Vagina (tissue), 2 donors: ENCODE measurements around the gene SMARCAL1. TPM values are rescaled to one million over a fixed set of nuclear protein-coding genes. Genes with fewer than 3 reads are reported as not detected.

Experiments used
- DNase-seq, 2 donors: peaks; one replicate each; pipeline ENCODE4 v3.0.0-alpha.2; 2017; ENCODE audit errors: extremely low spot score in 2 of 2
- H3K27ac ChIP-seq: fragments of 200-600 bp; sonication (generic); one replicate; pipeline ENCODE4 v1.5.1; 2019
- H3K27me3 ChIP-seq: fragments of 200-600 bp; sonication (generic); one replicate; pipeline ENCODE4 v1.5.1; 2019
- H3K36me3 ChIP-seq, 2 donors: fragments of 200-600 bp; sonication (generic); one replicate each; pipeline ENCODE4 v1.5.1; 2017 to 2019
- H3K4me1 ChIP-seq: fragments of 200-600 bp; sonication (generic); one replicate; pipeline ENCODE4 v1.5.1; 2019
- H3K4me3 ChIP-seq, 2 donors: fragments of 200-600 bp; sonication (generic); 1 replicate in 1 of 2; 2 replicates in 1 of 2; pipeline ENCODE4 v1.5.1; 2016 to 2019
- H3K9me3 ChIP-seq: fragments of 200-600 bp; sonication (generic); one replicate; pipeline ENCODE4 v1.5.1; 2019
- CTCF ChIP-seq, 3 experiments: fragments of 450-650 bp in 2 of 3; fragments of 200-600 bp in 1 of 3; sonication (generic) in 1 of 3; IDR thresholded peaks; one replicate each; pipeline ENCODE4 v1.5.1; 2017 to 2019; ENCODE audit warnings: antibody characterized with exemption in 3 of 3, mild to moderate bottlenecking in 2 of 3, moderate library complexity in 2 of 3
- POLR2A ChIP-seq, 2 donors: fragments of 450-650 bp; IDR thresholded peaks; one replicate each; pipeline ENCODE4 v1.6.1; 2017; ENCODE audit warnings: antibody characterized with exemption in 2 of 2, mild to moderate bottlenecking in 2 of 2, moderate library complexity in 2 of 2
- POLR2AphosphoS5 ChIP-seq, 2 donors: sonication (generic); formaldehyde crosslinking; IDR thresholded peaks; one replicate each; pipeline ENCODE4 v1.9.0; 2017; ENCODE audit warnings: antibody characterized with exemption in 2 of 2, mild to moderate bottlenecking in 2 of 2, low read depth in 1 of 2; ENCODE audit not compliant: insufficient read depth in 1 of 2
- intact Hi-C: fragments of 100-400 bp; cut with DNase I; formaldehyde crosslinking; loops from one replicate; pipeline ENCODE4 v1.15.1; 2023
- total RNA-seq: library from RNA; depleted of rRNA; stranded (reverse); fragments of >200 nt; gene quantifications from one replicate; pipeline ENCODE4 v1.2.3, GENCODE V29; 2016

SMARCAL1 gene
- total RNA-seq, 1 donor from 2014 or later = 36.1 TPM

GRCh38 chr2:216414772-216415319 is 2.6 kb downstream of the SMARCAL1 start:
- Histone ChIP-seq H3K4me3 (no peak overlapping the region), H3K27ac (no peak overlapping the region), H3K36me3 (peaks cover 0 to 15% of the 10 kb centered on the region in 2 donors), H3K27me3 (no peaks in the 10 kb centered on the region), H3K4me1 (peaks cover 16% of the 10 kb centered on the region), H3K9me3 (no peaks in the 10 kb centered on the region)
- no peak for DNase-seq
- no peak for TF ChIP-seq POLR2A (IDR thresholded peaks at IDR 0.05)
- no peak for TF ChIP-seq CTCF (IDR thresholded peaks at IDR 0.05)
- no peak for TF ChIP-seq POLR2AphosphoS5 (IDR thresholded peaks at IDR 0.05; ENCODE audit: insufficient read depth in 1 of 2, low read depth in 1 of 2)
- intact Hi-C loops = no loop called here

DNA sequence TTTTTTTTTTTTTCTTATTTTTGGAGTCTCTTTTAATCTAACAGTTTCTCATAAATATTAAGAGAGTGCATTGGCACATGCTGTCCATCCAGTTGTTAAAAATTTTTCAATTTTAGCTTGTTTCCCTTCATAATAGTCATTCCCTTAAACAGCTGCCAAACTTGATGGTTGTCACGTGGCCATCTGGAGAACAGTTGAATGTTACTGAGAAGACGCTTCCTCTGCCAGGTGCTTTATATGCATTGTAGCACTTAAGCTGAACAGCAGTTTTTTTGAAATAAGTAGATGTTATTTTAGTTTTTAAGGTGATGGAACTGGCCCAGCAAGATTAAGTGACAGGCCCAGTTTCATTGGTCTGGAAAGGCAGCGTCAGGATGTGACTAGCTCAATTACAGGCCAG is 3.3 kb downstream of the SMARCAL1 start:
- Histone ChIP-seq H3K4me3 (no peak overlapping the region), H3K9me3 (no peaks in the 10 kb centered on the region), H3K27me3 (no peaks in the 10 kb centered on the region), H3K27ac (no peak overlapping the region), H3K36me3 (peaks cover 0 to 21% of the 10 kb centered on the region in 2 donors), H3K4me1 (peaks cover 16% of the 10 kb centered on the region)
- TF ChIP-seq CTCF (IDR thresholded peaks at IDR 0.05) = no peak
- TF ChIP-seq POLR2A (IDR thresholded peaks at IDR 0.05) = no peak
- TF ChIP-seq POLR2AphosphoS5 (IDR thresholded peaks at IDR 0.05; ENCODE audit: insufficient read depth in 1 of 2, low read depth in 1 of 2) = no peak
- DNase-seq = no peak
- intact Hi-C loops = no loop called here

GRCh38 chr2:216416571-216417307 is 4.5 kb downstream of the SMARCAL1 start:
- H3K4me3 ChIP-seq = no peak overlapping the region
- no peak for DNase-seq
- peaks cover 16% of the 10 kb centered on the region for H3K4me1 ChIP-seq
- H3K36me3 ChIP-seq = peaks cover 0 to 33% of the 10 kb centered on the region in 2 donors
- no peak overlapping the region for H3K27ac ChIP-seq
- no peaks in the 10 kb centered on the region for H3K27me3 ChIP-seq
- intact Hi-C loops = no loop called here
- TF ChIP-seq POLR2A (IDR thresholded peaks at IDR 0.05) = no peak
- no peak for TF ChIP-seq POLR2AphosphoS5 (IDR thresholded peaks at IDR 0.05; ENCODE audit: insufficient read depth in 1 of 2, low read depth in 1 of 2)
- no peak for TF ChIP-seq CTCF (IDR thresholded peaks at IDR 0.05)
- H3K9me3 ChIP-seq = no peaks in the 10 kb centered on the region

DNA sequence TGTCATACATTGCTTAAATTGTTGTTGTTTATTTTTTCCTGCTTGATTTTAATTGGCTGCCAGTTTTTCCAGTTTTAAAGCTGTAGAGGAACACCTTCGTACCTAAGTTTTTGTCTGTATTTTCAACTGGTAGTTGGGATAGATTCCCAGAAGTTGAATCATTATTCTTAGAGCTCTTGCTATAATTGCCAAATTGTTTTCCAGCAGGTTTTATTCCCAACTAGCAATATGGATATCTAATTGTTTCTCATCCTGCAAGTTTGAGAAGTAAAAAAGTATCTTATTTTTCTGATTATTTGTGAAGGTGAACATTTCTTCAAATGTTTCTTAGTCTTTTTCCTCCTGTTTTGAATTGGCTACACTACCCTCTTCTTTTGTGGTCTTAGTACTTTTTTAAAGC is 6.7 kb downstream of the SMARCAL1 start:
- Histone ChIP-seq H3K27me3 (no peaks in the 10 kb centered on the region), H3K36me3 (peaks cover 0 to 51% of the 10 kb centered on the region in 2 donors), H3K4me3 (no peak overlapping the region), H3K27ac (no peak overlapping the region), H3K9me3 (no peaks in the 10 kb centered on the region), H3K4me1 (peaks cover 6% of the 10 kb centered on the region)
- DNase-seq = no peak
- TF ChIP-seq POLR2A (IDR thresholded peaks at IDR 0.05) = no peak
- no peak for TF ChIP-seq CTCF (IDR thresholded peaks at IDR 0.05)
- TF ChIP-seq POLR2AphosphoS5 (IDR thresholded peaks at IDR 0.05; ENCODE audit: insufficient read depth in 1 of 2, low read depth in 1 of 2) = no peak
- intact Hi-C loops = no loop called here
